Left ventricle myocardium inferior (tissue), 1 donor: ENCODE results near the gene KRT28. TPM values are rescaled to one million over a fixed set of nuclear protein-coding genes. Genes with fewer than 3 reads are reported as not detected.

Experiments used
- DNase-seq: peaks from one replicate; pipeline ENCODE4 v3.0.0-alpha.2; 2020
- H3K27ac ChIP-seq: fragments of 200-600 bp; replicated peaks from 2 replicates; pipeline ENCODE4 v1.8.0; 2021
- H3K27me3 ChIP-seq: fragments of 200-600 bp; 2 replicates; pipeline ENCODE4 v1.8.0; 2021; ENCODE audit warnings: low read depth
- H3K36me3 ChIP-seq: fragments of 200-600 bp; 2 replicates; pipeline ENCODE4 v1.8.0; 2021
- H3K4me1 ChIP-seq: fragments of 200-600 bp; 2 replicates; pipeline ENCODE4 v1.8.0; 2021
- H3K4me3 ChIP-seq: fragments of 200-600 bp; 2 replicates; pipeline ENCODE4 v1.8.0; 2021; ENCODE audit warnings: mild to moderate bottlenecking, moderate library complexity
- H3K9me3 ChIP-seq: fragments of 200-600 bp; replicated peaks from 2 replicates; pipeline ENCODE4 v1.8.0; 2021
- intact Hi-C: fragments of 100-400 bp; cut with micrococcal nuclease; formaldehyde crosslinking; loops from one replicate; pipeline ENCODE4 v1.11.0; 2022
- long read RNA-seq: library from polyadenylated mRNA; unstranded; transcript quantifications from one replicate; pipeline ENCODE4 v2.0.0, GENCODE V29; 2021
- total RNA-seq: library from RNA; stranded (reverse); fragmentation: NEBNext Ultra II Directional; extraction: Animal tissue kit (Norgen Biotek cat#: 25700); gene quantifications from one replicate; pipeline ENCODE4 v1.2.1, GENCODE V29; 2021
- TF ChIP-seq, protein P1 (sequence below): fragments of 200-600 bp; IDR thresholded peaks from 2 replicates; pipeline ENCODE4 v1.8.0; 2021; ENCODE audit warnings: antibody characterized with exemption, mild to moderate bottlenecking, borderline replicate concordance
- donor health status: DM: no; HTN: yes; CAD: no; lungs with severe emphysema.

Gene KRT28, protein sequence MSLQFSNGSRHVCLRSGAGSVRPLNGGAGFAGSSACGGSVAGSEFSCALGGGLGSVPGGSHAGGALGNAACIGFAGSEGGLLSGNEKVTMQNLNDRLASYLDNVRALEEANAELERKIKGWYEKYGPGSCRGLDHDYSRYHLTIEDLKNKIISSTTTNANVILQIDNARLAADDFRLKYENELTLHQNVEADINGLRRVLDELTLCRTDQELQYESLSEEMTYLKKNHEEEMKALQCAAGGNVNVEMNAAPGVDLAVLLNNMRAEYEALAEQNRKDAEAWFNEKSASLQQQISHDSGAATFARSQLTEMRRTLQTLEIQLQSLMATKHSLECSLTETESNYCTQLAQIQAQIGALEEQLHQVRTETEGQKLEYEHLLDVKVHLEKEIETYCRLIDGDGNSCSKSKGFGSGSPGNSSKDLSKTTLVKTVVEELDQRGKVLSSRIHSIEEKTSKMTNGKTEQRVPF
- not detected for total RNA-seq
- long read RNA-seq: 0 reads

DNA sequence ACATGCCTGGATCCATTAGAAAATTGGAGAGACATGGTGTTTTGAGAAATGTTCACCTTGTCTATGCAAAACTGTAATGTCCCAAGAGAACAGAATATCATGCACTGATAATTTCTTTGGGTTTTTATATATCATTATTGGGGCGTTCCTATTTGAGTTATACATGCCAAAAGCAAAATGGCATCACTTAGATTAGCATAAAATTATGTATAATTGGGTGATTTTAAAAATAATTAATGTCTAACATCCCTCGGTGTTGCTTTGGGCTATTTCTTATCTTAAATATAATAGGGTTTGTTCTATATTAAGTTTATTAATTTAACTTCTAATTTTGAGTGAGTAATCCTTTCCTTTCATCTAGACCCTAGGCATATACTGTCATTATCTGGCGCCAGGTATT lies at the start of gene KRT28:
Gene KRT28, minus strand, starts transcription at position 101 of the 400 bp plus-strand sequence. Its CDS starts 66 bp downstream, at position 35.
- Histone ChIP-seq H3K4me3 (no peak within 1 kb of the TSS), H3K27ac (no peak within 1 kb of the TSS), H3K36me3 (no peaks in the 10 kb centered on the region), H3K4me1 (peaks cover 4% of the 10 kb centered on the region), H3K27me3 (peaks cover 72% of the 10 kb centered on the region), H3K9me3 (no peaks in the 10 kb centered on the region)
- intact Hi-C loops: loop anchor here (10.0 kb wide), 1 partner anchor 55 kb away; no protein-coding TSS in a partner anchor
- TF ChIP-seq, protein P1, sequence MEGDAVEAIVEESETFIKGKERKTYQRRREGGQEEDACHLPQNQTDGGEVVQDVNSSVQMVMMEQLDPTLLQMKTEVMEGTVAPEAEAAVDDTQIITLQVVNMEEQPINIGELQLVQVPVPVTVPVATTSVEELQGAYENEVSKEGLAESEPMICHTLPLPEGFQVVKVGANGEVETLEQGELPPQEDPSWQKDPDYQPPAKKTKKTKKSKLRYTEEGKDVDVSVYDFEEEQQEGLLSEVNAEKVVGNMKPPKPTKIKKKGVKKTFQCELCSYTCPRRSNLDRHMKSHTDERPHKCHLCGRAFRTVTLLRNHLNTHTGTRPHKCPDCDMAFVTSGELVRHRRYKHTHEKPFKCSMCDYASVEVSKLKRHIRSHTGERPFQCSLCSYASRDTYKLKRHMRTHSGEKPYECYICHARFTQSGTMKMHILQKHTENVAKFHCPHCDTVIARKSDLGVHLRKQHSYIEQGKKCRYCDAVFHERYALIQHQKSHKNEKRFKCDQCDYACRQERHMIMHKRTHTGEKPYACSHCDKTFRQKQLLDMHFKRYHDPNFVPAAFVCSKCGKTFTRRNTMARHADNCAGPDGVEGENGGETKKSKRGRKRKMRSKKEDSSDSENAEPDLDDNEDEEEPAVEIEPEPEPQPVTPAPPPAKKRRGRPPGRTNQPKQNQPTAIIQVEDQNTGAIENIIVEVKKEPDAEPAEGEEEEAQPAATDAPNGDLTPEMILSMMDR: no peak
- no peak for DNase-seq

DNA sequence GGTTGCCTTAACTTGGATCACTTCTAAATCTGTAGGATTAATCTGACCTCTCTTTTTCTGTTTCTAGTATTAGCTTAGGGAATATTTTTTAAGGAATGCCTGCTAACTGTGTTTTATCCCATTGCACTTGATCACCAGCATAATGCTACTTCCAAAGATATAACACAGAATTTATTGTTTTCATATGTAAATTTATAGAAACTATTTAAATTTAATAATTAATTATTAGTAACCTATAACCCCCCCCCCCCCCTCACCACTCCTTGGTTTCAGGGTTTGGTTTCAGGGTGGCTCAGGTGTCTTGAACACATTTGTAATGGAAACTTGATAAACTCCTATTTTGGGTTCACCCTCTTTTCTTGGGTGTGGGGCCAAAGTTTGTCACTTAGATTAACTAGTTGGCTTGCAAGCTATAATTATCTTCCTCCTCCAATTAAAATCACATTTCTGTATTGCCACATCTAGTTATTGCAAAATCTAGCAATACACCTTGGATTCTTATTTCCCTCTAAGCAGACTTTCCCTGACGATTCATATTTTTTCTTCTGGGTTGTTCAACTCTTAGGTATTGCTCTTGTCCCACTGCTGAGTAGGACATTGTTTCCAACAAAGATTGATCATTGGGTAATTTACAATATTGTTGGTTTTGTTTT lies 49.0 kb upstream of the KRT28 start:
- H3K27me3 ChIP-seq: peaks cover 5% of the 10 kb centered on the region
- H3K27ac ChIP-seq: no peak overlapping the region
- no peak for DNase-seq
- H3K4me1 ChIP-seq: no peaks in the 10 kb centered on the region
- TF ChIP-seq, protein P1: no peak
- no peaks in the 10 kb centered on the region for H3K36me3 ChIP-seq
- intact Hi-C loops: no loop called here
- H3K9me3 ChIP-seq: no peaks in the 10 kb centered on the region
- no peak overlapping the region for H3K4me3 ChIP-seq

DNA sequence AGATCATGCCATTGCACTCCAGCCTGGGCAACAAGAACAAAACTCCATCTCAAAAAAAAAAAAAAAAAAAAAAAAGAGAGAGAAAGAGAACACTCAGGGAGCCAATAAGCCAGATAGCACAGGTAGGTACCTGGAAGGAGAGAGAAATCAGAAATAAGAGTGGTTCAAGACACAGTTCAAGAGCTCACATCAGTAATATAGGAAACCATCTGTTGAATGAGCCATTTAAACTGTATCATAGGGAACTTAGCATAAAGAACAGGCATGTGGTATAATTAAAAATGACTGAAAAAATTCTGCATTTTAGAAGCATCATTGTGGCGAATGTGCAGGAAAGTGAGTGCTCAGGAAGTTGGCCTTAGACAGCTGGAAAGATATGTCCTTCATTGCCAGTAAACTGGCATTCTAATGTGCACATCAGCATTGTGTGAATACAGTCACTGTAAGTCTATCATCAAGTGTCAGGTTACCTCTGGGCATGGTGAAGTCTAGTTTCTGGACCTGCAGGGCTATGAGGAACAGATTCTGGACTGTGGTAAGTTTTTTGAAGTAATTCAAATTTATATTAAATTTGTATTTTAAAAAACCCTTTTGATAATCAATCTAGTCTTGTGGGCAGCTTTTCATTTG lies 46.9 kb upstream of the KRT28 start:
- Histone ChIP-seq H3K36me3 (no peaks in the 10 kb centered on the region), H3K4me3 (no peak overlapping the region), H3K4me1 (no peaks in the 10 kb centered on the region), H3K27me3 (peaks cover 5% of the 10 kb centered on the region), H3K27ac (no peak overlapping the region), H3K9me3 (no peaks in the 10 kb centered on the region)
- DNase-seq: no peak
- TF ChIP-seq, protein P1: no peak
- intact Hi-C loops: no loop called here

DNA sequence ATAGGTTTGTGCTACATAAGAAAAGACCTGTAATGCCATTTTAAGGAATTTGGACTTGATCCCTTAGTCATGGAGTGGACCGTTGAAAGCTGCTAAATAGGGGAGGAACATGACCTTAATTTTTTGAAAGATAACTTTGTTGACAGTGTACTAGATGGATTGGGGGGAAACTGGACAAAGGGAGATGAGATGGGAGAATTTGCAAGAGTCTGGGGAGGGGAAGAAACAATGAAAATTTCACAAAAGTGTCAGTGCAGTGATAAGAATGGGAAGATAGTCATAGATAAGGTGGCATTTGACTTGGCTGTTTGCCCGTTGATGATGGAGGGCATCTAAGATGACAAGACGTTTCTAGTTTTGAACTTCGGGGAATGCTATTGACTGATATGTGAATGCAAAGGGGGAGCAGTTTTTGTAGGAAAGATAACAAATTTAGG lies 44.9 kb upstream of the KRT28 start:
- Histone ChIP-seq H3K4me3 (no peak overlapping the region), H3K4me1 (no peaks in the 10 kb centered on the region), H3K27me3 (no peaks in the 10 kb centered on the region), H3K27ac (no peak overlapping the region), H3K36me3 (no peaks in the 10 kb centered on the region), H3K9me3 (no peaks in the 10 kb centered on the region)
- intact Hi-C loops: no loop called here
- no peak for DNase-seq
- TF ChIP-seq, protein P1: no peak

DNA sequence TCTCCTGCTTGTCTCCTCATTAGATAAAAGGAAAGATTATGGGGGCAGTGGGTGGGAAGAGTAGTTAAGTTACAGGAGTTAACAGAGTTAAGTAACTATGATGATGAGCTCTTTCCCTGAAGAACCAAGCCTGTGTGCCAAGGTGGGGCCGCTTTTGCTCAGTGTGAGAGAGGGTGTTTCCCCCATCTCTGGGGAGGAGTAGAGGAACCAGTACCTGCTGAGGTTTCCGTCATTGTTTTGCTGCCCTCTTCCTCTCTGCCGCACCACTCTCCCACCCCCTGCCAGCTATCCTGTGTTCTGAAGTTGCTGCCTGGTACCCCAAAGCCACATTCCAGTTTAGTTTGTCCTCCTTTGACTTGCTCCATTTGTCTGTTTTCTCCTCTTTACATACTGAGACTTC lies 43.5 kb upstream of the KRT28 start:
- Histone ChIP-seq H3K4me3 (no peak overlapping the region), H3K27me3 (no peaks in the 10 kb centered on the region), H3K27ac (no peak overlapping the region), H3K4me1 (no peaks in the 10 kb centered on the region), H3K36me3 (no peaks in the 10 kb centered on the region), H3K9me3 (no peaks in the 10 kb centered on the region)
- intact Hi-C loops: no loop called here
- TF ChIP-seq, protein P1: no peak
- DNase-seq: no peak
